Measurements from ENCODE around the gene PRELID1. TPM values are rescaled to one million over a fixed set of nuclear protein-coding genes. Genes with fewer than 3 reads are reported as not detected.
"Not testable (repeated sequence)": the region's sequence is repeated elsewhere in the genome, so short reads cannot be mapped to it uniquely, and the experiment has no call there.

The PRELID1 gene
- total RNA-seq, 4 donors from 2014 or later = 52.1 to 192 (median 142) TPM

DNA sequence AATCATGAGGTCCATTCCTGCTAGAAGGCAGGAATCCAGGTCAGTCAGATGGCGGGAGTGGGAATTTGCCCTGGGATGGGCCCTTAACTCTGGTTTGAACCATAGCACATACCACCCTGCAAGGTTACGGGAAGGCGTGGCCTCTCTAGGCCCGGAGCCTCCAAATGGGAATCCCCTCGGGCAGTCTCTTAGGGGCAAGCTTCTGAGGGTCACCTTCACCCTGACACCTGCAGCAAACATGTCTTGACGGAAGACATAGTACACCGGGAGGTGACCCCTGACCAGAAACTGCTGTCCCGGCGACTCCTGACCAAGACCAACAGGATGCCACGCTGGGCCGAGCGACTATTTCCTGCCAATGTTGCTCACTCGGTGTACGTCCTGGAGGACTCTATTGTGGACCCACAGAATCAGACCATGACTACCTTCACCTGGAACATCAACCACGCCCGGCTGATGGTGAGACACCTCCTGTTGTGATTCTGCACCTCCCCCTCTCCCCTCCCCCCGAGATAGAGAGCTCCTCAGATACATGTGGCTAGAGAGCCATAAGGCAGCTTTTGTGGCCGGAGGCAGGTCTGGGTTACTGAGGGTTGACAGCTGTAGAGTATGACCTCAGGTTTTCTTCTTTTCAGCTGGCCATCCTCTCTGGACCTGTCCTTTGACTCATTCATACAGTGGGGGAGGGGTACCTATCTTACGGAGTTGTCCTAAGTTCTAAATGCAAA lies 957 bp downstream of the PRELID1 start:
- H3K9me3 ChIP-seq = no peaks in the 10 kb centered on the region
- H3K27ac ChIP-seq = peak overlapping the region; percentile 89 to 92 (median 91)
- H3K36me3 ChIP-seq = no peaks in the 10 kb centered on the region
- peak overlapping the region; percentile 59 to 86 (median 85) for H3K4me3 ChIP-seq
- WGBS, 2 donors (ENCODE audit: low coverage in 1 of 2) = 17% methylated on average over 1 to 18 of the region's 19 CpGs
- intact Hi-C loops (cut with DNase I; ENCODE audit: low total_unique reads) = no loop called here
- no peaks in the 10 kb centered on the region for H3K27me3 ChIP-seq
- H3K4me1 ChIP-seq = peaks cover 40 to 55% (median 48%) of the 10 kb centered on the region in 4 donors
- peak; percentile 75 for DNase-seq
- TF ChIP-seq, protein P1, sequence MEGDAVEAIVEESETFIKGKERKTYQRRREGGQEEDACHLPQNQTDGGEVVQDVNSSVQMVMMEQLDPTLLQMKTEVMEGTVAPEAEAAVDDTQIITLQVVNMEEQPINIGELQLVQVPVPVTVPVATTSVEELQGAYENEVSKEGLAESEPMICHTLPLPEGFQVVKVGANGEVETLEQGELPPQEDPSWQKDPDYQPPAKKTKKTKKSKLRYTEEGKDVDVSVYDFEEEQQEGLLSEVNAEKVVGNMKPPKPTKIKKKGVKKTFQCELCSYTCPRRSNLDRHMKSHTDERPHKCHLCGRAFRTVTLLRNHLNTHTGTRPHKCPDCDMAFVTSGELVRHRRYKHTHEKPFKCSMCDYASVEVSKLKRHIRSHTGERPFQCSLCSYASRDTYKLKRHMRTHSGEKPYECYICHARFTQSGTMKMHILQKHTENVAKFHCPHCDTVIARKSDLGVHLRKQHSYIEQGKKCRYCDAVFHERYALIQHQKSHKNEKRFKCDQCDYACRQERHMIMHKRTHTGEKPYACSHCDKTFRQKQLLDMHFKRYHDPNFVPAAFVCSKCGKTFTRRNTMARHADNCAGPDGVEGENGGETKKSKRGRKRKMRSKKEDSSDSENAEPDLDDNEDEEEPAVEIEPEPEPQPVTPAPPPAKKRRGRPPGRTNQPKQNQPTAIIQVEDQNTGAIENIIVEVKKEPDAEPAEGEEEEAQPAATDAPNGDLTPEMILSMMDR (IDR thresholded peaks at IDR 0.05) = no peak
- TF ChIP-seq EP300 (IDR thresholded peaks at IDR 0.05; ENCODE audit: low read depth) (no peak), POLR2AphosphoS5 (IDR thresholded peaks at IDR 0.05) (no peak), POLR2A (IDR thresholded peaks at IDR 0.05) (no peak)
- in situ Hi-C loops (cut with MboI; ENCODE audit: low pct_ligation_motif_present in 1 of 4, low pct_unique_long_range_greater_than_20kb in 1 of 4, low sequenced_read_pairs in 3 of 4) = loop anchor here in 1 of 4 donors (25.0 kb wide), 1 partner anchor 158 kb away; the partner anchor contains the start of gene DBN1

DNA sequence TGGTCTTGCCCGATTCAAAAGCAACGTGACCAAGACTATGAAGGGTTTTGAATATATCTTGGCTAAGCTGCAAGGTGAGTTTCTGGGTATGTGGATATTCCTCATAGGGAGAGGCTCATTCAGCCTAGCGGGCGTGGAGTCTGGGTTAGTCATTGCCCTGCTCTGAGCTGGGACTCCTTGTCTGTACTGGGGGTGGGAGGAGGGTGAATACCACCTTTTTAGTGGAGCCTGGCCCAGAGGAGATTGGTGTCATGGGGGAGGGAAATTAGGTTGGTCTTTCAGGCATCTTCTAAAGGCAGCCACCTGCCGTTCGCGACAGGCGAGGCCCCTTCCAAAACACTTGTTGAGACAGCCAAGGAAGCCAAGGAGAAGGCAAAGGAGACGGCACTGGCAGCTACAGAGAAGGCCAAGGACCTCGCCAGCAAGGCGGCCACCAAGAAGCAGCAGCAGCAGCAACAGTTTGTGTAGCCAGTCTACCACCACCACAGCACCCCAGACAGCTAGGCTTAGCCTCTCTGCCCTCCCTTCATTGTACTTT lies 2.6 kb downstream of the PRELID1 start:
- H3K4me3 ChIP-seq; H3K9me3 ChIP-seq; intact Hi-C loops (cut with DNase I; ENCODE audit: low total_unique reads); H3K27me3 ChIP-seq; DNase-seq; H3K36me3 ChIP-seq; H3K27ac ChIP-seq: not testable (repeated sequence)
- 80% methylated on average over 11 of the region's 11 CpGs; no CpG with 5 or more reads in 1 of the 2 donors for WGBS, 2 donors (ENCODE audit: low coverage in 1 of 2)
- peaks cover 34 to 53% (median 43%) of the 10 kb centered on the region in 4 donors for H3K4me1 ChIP-seq
- in situ Hi-C loops (cut with MboI; ENCODE audit: low pct_ligation_motif_present in 1 of 4, low pct_unique_long_range_greater_than_20kb in 1 of 4, low sequenced_read_pairs in 3 of 4) = loop anchor here in 1 of 4 donors (25.0 kb wide), 1 partner anchor 156 kb away; the partner anchor contains the start of gene DBN1

DNA sequence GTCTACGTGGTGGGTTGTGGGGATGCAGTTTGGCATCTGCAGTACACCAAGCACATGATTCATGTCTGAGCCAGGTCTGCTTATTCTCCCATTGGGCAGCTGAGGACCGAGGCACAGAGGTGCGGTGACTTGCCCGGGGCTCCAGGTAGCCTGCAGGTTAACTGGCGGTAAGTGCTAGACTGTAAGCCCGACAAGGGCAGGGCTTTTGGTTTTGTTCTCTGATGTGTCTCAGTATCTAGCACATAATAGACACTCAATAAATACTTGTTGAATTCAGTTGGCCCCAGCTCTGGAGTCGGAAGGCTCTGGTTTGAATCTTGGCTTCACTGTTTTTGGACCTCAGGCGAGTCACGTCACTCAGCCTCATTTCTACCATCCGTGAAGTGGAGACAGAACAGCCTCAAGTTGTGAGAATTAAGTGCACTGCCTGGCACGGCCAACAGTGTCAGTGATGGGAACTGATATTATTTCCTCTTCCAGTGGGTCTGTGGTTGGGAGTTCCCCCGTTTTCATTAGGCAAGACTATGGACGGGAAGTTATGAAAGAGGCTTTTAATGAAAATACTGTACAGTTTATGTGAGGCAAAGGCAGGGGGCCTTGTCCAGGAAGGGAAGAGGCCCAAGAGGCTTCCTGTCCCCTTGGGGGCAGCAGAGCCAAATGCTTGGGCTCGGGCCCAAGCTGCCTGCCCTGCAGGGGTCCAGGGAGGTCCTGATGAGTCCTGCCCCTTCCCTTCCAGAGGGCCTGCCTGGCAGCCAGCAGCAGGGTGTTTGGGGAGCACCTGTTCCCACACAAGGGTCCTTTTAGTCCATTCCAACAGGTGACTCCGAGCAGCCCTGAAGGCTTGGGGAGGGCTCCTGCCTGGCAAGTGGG lies 3.3 kb downstream of the PRELID1 start:
- intact Hi-C loops (cut with DNase I; ENCODE audit: low total_unique reads) (no loop called here), in situ Hi-C loops (cut with MboI; ENCODE audit: low pct_ligation_motif_present in 1 of 4, low pct_unique_long_range_greater_than_20kb in 1 of 4, low sequenced_read_pairs in 3 of 4) (loop anchor here in 1 of 4 donors (25.0 kb wide), 1 partner anchor 155 kb away; the partner anchor contains the start of gene DBN1)
- Histone ChIP-seq H3K36me3 (no peaks in the 10 kb centered on the region), H3K27me3 (no peaks in the 10 kb centered on the region), H3K4me3 (no peak overlapping the region), H3K4me1 (peaks cover 33 to 53% (median 43%) of the 10 kb centered on the region in 4 donors), H3K27ac (peak overlapping the region in 1 of 4 donors; percentile 27), H3K9me3 (no peaks in the 10 kb centered on the region)
- no peak for DNase-seq
- 74% methylated on average over 15 of the region's 15 CpGs; no CpG with 5 or more reads in 1 of the 2 donors for WGBS, 2 donors (ENCODE audit: low coverage in 1 of 2)
- TF ChIP-seq POLR2AphosphoS5 (IDR thresholded peaks at IDR 0.05) = no peak
- TF ChIP-seq POLR2A (IDR thresholded peaks at IDR 0.05) = no peak
- TF ChIP-seq, protein P1 (IDR thresholded peaks at IDR 0.05) = no peak
- no peak for TF ChIP-seq EP300 (IDR thresholded peaks at IDR 0.05; ENCODE audit: low read depth)

DNA sequence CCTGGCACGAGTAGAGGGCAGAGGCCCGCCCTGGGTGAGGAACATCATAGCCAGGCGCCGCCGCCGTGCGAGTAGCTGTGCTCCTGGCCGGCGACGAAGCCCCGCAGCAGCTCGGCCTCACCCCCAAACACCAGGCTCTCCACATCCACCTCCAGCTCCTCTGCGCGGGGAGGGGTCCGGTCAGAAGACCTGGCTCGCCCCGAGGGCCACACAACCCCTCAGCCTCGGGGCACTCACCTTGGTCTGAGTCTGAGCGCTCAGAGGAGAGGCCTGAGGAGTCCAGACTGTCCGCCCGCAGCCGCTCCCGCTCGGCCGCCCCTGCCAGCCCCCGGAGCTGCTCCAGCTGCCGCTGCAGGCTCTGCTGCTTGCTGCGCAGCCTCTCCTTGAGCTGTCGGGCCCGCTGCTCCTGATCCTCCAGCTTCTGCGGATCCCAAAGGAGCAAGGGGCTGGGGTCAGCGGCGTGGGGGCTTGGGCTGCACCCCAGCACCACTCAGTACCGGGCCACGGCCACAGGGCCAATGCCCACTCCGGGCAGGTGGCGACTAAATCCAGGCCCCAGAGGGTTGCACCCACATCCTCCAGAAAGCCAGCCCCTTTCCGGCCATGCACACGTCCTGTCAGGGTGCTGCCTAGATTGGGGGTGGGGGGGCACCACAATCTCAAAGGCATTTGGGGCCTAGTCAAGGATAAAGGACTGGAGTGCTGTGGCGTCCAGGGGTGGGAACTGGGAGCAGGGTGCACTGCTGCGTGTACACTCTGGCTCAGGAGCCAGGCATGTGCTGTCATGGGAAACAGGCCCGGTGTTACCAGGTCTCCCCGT lies 4.2 kb downstream of the PRELID1 start:
- DNase-seq = no peak
- WGBS, 2 donors (ENCODE audit: low coverage in 1 of 2) = 50 to 85% methylated on average over 2 to 29 of the region's 43 CpGs

More for the DNA sequence above, 4.2 kb downstream of the PRELID1 start:
- TF ChIP-seq, protein P1 (IDR thresholded peaks at IDR 0.05) = no peak
- TF ChIP-seq EP300 (IDR thresholded peaks at IDR 0.05; ENCODE audit: low read depth) (no peak), POLR2AphosphoS5 (IDR thresholded peaks at IDR 0.05) (no peak), POLR2A (IDR thresholded peaks at IDR 0.05) (no peak)
- Histone ChIP-seq H3K27me3 (no peaks in the 10 kb centered on the region), H3K4me1 (peaks cover 31 to 51% (median 41%) of the 10 kb centered on the region in 4 donors), H3K4me3 (no peak overlapping the region), H3K36me3 (no peaks in the 10 kb centered on the region), H3K9me3 (no peaks in the 10 kb centered on the region), H3K27ac (peak overlapping the region in 1 of 4 donors; percentile 27)
- in situ Hi-C loops (cut with MboI; ENCODE audit: low pct_ligation_motif_present in 1 of 4, low pct_unique_long_range_greater_than_20kb in 1 of 4, low sequenced_read_pairs in 3 of 4) = loop anchor here in 1 of 4 donors (25.0 kb wide), 1 partner anchor 155 kb away; the partner anchor contains the start of gene DBN1
- intact Hi-C loops (cut with DNase I; ENCODE audit: low total_unique reads) = no loop called here

All from transverse colon (tissue), 4 donors.